GM21619 (cell line): ENCODE results near the gene ECHDC3.
A peak's percentile ranks its signal among the peaks of the same experiment; 100 is the strongest.
"Not testable (repeated sequence)": the region's sequence is repeated elsewhere in the genome, so short reads cannot be mapped to it uniquely, and the experiment has no call there.

ENCODE experiments used
- ATAC-seq: cut with Tn5 transposase; IDR thresholded peaks from one replicate; pipeline ENCODE4 v1.9.1; 2021; ENCODE audit not compliant: unreplicated experiment

Gene ECHDC3

DNA sequence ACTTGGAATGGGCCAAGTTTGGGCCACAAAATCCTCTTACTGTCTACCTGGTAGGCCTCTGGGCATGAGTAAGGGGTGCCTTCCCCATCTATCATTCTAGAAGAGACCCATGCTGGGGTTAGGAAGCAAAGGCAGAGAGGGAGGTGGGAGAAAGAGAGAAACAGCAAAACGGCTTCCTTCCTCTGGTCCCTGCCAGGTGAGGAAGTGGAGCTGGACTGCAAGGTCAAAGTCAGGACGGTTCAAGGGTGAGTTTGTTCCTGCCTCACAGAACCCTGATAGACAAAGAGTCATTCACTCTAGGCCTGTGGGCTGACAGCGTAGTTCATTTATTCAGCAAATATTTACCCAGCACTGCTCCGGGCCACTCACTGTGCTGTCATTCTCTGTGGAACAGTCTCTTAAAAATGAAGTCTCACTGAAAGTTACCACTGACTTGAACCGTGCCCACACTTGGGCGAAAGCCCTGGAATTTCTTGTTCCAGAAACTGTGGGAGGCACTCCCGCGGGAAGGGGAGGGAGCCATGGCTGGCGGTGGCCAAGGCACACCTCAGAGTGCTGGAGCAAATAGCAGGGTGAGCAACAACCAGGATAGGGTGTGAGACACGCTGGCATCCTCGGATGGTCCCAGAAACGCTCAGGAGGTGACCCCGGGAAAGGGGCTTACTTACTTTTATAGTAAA is 26.2 kb upstream of the ECHDC3 start:
- no peak for ATAC-seq

DNA sequence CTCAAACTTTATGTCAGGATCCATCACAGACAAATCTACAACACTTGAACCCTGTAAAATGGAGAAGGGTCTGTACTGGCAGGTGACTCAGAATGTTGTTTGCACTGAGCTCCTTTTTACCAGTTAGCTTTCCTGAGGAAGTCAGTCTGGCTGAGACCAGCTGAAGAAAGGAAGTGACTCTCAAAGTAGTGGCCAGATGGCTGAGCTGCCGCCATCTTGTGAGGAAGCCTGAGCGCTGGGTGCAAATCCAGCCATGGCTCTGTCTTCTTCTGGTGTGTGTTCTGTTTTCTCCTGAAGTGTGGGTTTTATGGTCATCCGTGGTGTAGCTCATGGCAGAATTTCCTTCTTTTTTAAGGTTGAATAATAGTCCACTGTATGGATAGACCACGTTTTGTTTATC is 25.5 kb upstream of the ECHDC3 start:
- ATAC-seq = no peak

DNA sequence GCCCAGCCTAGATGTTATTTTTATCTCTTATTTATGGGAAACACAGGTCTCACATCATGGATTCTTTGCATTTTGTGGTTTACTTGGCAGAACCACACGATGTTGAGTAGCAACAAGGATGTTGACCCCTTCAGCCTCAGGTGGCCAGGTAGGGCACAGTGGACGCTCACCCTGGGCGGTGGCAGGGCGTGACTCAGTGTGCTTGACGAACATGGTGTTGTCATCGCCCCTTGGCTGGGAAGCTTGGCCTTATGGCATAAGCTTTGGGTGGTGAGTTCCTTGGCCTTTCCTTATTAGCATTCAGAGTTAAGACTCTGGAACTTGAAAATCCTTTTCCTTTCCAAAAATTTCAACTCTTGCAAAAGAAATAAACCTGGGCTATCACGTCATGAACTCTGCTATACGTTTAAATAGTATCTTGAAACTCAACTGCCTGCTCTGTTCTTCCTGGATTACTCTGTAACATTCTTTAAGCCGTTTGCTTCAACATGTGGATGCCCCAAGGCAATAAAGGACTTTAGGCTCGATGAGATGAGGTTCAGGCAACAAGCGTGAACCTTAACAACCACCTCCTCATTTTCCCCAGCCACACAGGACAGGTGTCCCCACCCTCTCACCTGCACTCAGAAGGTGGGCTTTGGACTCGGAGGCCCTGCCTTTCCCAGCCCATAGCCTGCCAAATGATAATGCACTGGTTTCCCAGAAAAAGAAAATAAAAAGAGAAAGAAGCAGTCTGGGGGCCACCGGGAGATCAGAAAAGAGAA is 22.5 kb upstream of the ECHDC3 start:
- ATAC-seq = no peak

GRCh38 chr10:11720260-11720741 is 21.9 kb upstream of the ECHDC3 start:
- ATAC-seq = no peak

DNA sequence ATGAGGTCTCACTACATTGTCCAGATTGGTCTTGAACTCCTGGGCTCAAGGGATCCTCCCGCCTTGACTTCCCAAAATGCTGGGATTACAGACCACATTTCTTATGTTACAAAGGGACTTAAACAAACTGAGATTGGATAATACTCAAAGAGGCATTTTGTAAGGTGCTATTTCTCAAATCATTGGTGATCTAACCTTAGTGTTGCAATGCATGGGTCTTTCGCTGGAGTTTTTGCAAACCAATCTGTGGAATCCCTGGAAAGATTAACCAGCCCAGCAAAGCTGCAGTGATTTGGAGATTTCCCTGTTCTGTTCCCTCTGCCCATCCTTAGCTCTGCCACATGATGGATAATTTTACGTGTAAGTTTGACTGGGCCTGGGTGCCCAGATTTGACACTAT is 20.4 kb upstream of the ECHDC3 start:
- no peak for ATAC-seq

- no peak for ATAC-seq
Observed at GRCh38 chr10:11723359-11723758, 18.8 kb upstream of the ECHDC3 start.

GRCh38 chr10:11724938-11725776 is 17.0 kb upstream of the ECHDC3 start:
- peak; percentile 82 for ATAC-seq

GRCh38 chr10:11725912-11726311 is 16.3 kb upstream of the ECHDC3 start:
- no peak for ATAC-seq

DNA sequence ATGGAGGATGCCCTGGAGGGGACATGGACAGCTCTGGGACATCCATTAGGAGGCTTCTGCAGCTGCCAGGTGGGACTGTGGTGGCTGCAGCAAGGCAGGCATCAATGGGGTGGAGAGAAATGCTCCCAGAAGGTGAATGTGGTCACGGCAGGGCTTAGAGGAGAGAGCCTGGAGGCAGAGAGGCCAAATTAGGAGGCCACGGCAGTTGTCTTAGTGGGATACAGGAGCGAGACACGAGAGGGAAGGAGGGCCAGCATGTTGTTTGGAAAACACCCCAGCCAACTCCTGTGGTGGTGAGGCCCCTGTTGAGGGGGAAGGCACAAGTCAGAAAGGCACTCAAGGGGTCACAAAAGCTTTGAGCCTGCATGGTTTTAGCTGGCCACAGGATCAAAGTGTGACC is 14.6 kb upstream of the ECHDC3 start:
- ATAC-seq = no peak

- no peak for ATAC-seq
Observed at GRCh38 chr10:11728353-11728752, 13.8 kb upstream of the ECHDC3 start.

DNA sequence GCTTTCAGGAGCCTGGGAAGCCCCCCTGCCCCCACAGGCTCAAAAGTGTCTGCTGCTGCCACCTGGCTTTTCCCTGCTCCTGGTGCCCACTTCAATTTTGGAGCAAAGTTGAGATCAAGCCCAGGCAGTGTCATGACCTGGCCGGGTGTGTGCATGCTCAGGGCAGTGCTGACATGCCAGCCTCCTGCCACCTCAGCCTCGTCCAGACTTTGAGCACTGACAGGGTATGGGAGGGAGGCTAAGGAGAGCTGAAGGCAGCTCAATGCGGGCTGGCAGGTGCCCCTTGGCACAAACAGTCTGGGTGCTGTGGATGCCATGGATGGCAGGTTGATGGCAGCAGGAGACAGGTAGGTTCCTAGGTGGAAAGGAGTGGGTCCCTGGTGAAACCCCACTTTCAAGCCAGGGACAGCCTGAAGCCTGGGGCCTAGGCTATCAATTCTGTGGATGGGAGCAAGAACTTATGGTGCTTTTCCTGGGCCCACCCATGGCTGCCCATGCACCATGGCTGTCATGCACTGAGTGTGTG is 12.3 kb upstream of the ECHDC3 start:
- ATAC-seq = no peak

DNA sequence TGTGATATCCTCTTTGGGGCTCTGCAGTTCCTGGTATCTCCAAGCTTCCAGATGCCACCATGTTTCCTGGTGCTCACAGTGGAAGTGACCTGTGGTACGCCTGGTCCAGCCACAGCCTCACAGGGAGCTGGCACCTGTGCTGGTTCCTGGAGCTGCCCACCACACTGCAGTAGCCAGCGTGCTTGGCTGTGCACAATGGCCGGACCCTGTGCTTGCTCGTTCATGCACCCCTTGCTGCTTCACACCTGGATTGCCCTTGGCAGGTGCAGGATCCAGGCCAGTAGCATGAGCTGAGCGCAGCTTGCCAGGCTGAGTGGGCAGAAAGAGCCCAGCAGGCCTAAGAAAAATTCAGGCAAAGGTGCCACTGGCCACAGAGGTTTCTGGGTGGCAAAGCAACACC is 11.4 kb upstream of the ECHDC3 start:
- no peak for ATAC-seq

- ATAC-seq = not testable (repeated sequence)
Observed at GRCh38 chr10:11736767-11737166, 5.4 kb upstream of the ECHDC3 start.

- ATAC-seq = not testable (repeated sequence)
Observed at GRCh38 chr10:11737258-11738032, 4.7 kb upstream of the ECHDC3 start.

DNA sequence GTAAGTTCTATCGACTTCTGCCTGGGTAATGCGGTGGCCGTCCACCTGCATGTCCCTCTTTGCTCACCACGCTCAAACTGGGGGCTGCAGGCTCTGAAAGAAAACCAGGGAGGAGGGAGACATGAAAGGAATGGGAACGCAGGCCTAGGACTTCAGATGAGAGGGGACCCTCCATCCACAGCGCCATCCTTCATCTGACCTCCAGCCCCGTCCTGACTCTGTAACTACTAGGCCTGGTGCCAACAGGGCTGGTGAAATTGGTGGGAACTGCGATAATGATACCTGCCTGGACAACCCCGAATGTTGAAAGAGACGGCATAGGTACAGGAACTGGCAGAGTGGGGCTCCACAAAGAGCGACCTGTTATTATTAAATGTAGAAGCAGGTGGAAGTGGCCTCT is 1.3 kb upstream of the ECHDC3 start:
- ATAC-seq = no peak

GRCh38 chr10:11741608-11742007 is 574 bp upstream of the ECHDC3 start:
- no peak for ATAC-seq

DNA sequence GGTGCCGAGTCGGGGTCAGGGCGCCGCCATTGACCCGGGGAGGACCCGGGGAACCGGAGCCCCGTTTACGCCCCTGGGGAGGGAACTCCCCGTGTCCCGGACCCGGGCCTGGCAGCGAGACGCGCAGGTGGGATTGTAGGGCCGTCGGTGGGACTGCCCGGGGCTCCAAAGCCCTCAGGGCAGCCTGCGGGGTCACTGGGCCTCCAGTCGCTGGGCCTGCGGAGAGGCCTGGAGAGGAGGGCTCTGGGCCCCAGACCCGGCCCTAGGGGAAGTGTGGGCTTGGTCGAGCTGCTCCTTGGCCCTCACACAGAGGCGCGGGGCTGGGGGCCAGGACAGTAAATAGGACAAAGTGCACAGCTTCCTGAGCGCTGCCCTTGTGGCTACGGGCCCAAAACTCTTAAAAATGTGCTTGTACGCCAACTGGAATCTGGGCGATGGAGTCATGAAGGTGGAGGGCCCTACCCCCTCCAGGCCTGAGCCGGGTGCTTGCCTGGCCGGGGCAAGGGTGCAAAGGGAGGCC is 657 bp downstream of the ECHDC3 start:
- ATAC-seq = peak; percentile 9

DNA sequence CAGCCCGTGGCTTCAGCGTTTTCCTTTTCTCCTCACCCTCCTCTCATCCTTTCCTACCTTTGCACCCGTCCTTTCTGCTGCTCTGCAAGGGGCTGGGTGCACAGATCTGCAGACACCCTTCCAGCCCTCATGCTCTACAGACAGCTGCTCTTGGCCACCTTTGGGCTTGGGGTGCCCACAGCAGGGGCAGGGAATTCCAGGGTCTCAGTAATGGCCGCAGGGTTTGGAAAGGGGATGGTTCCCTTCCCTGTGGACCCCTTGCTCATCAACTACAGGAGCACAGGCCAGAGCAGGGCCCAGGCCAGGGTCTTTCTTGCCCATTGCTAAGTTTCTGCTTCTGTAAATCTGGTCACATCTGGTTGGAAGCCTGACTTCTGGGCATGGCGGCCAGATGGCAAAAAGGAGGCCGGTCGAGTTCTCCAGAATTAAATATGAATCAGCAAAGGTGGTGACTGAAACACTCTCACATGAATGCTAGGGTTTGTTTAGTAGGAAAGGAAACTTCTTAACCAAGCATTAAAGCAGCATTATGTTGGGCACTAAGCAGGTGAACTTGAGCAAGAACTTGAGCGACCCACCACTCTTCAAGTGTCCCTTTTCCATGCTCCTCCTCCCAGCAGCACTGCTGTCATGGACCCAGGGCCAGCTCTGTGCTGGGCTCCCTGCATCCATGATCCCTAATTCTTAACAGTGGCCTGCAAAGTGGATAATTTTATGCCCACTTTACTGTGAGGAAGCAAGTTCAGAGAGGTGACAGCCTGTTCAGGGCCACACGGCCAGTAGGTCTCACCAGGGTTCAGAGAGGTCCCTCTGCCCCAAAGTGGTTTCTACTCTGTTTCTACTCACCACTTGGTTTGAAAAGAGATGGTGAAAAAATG is 1.5 kb downstream of the ECHDC3 start:
- ATAC-seq = no peak

- ATAC-seq = no peak
Observed at GRCh38 chr10:11745045-11745444, 2.9 kb downstream of the ECHDC3 start.
